ENCODE data around the gene SEZ6.

Gene SEZ6

DNA sequence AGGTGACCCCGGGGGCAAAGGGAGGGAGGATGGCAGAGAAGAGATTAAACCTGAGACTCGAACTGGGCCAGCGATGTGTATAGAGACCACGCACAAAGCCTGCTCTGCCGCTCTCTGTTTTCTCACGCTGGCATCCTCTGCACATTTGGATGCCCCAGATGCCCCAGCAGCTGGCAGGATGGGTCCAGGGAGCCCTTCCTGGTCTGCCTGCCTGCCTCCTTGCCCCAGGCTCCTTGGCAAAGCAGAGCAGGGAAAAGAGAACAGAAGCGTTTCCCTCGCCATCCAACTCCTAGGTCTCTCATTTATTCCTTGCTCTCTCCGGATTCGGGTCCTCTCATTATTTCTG lies 31.9 kb upstream of the SEZ6 start:
- no peak for DNase-seq (ENCODE audit: low read depth)

DNA sequence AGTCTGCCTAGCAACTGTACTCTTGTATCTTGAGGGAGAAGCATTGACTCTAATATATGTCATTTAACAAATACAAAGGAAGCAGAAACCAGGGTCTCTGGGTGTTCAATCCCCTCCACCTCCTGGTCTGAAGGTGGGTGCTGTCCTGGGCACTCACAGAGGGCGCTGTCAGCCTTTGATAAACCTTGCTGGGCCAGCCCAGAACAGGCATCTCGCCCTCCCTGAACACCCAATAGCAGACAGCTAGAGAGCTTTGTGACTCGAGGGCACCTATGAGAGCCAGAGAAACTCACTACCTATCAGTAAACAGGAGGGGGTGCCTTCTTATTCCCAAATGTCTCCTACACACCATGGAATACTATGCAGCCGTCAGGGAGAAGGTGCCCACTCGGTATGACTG lies 30.8 kb upstream of the SEZ6 start:
- DNase-seq (ENCODE audit: low read depth): no peak

DNA sequence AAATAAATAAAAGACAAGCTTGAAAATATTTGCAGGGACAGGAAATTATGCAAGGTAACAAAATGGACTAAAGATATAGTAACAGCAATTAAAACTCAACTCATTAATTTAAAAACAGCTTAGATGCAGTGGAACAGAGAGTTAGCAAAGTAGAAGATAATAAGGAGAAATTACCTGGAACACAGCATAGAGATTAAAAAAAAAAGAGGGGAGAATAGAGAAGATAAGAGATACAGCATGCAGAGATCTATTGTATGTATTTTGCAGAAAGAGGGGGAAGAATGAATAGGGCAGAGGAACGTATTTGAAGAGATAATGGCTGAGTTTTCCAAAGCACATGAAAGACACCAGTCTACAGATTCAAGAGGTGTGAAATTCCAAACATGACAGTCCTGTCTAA lies 28.7 kb upstream of the SEZ6 start:
- no peak for DNase-seq (ENCODE audit: low read depth)

DNA sequence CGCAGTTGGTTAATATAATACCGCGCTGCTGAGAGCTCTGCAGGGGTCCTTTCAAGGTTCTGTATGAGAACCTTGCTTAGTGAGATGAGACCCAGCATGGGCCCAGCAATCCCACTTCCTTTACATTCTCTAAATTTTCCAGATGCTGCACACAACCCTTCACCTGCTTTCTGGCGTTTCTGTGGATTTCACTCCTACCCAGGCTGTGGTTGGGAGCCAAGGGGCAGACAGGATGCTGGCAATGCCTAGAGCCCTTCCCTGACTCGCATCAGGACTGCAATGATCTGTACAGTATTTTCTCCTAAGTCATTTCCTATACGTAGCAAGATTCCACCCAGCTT lies 27.0 kb upstream of the SEZ6 start:
- DNase-seq (ENCODE audit: low read depth): no peak

DNA sequence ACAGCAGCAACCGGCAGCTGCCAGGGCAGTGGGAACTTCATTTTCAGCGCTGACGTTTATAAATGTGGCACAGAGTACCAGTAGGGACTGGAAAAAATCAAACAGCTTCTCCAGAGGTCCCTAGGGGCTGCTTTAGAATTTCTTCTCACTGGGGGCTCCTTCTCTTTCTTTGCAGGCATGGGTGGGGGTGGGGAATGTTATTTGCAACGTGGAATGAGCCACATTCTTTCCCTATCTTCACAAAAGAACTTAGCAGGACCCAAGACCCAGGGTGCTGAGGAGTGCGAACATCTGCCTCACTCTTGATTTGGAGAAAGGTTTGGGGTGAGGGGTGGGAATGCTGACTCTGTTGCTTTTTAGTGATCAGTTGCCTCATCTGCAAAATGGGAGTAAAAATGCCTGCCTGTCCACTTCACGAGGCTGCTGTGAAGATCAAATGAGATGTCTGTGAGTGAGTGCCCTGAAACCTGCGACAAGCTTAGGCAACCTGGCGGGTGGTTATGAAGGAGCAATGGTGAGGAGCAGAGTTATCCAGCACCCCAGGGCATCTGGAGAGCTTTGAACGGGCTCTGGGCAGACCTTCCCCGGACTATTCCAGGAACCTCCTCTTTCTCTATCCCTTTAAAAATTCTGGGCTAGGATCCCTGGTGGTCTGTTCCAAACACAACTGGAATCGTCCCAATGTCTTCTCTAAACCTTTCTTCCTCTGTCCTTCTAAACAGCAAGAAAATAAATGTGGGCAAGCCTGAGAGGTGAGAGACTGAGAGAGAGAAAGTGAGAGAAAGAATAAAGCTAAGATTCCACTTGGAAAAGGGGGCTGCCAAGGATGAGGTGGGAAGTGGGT lies 26.4 kb upstream of the SEZ6 start:
- no peak for DNase-seq (ENCODE audit: low read depth)

DNA sequence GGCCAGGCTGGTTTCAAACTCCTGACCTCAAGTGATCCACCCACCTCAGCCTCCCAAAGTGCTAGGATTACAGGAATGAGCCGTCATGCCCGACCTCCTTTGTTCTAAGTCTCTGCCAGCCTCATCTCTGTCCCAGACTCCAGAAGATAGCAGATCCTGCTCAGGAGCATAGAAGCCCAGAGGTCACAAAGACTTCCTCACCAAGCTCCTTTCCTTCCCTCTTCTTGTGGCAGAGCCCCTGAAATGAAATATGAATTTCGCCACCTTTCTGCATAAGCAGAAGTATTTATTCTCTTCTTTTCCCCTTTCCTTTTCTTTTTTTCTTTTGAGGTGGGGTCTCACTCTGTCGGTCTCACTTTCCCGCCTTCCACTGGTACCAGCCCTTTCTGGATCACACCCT lies 25.7 kb upstream of the SEZ6 start:
- no peak for DNase-seq (ENCODE audit: low read depth)

DNA sequence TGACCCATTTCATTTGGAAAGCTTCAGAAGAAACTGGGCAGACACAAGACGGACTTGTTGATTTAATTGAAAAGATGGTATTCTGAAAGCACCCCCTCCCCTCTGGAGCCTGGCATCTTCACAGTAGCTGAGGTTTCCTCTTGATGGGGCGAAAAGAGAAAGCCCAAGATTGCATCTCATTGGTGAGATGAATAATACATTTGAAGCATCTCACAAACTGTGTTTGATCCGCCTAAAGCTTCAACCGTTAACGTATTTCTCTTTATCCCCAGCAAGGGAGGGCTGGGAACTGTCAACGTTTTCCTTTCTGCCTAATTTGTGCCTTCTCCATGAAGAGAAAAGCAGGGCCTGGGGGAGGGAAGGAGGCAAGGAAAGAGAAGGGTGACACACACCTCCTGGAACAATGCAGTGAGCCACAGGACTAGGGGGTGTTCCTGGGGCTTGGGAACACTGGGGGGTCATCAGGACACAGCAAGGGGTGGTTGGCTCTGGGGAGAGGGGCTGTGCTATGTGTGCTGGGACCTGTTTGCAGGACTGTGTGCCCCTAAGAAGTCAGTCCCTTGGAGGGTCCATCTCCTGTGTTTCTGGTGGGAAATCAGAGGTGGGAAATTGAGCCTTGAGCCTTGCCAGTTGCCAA lies 18.6 kb upstream of the SEZ6 start:
- DNase-seq (ENCODE audit: low read depth): no peak

DNA sequence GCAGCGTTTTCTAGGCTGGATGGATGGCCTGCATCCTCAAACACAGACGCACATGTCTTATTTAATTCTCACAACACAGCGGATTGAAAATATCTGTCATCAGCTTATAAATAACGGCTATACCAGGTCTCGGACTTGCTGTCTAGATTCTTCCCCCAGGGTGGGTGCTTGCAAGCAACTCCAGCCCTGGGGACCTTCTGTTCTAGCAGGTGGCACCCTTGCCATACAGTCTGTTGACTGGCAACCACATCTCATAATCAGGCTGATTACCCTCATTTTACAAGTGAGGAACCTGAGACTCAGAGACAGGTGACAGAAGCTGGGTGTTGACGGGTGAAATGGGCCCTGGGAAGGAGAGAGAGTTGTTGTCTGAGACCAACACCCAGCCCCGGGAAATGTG lies 16.2 kb upstream of the SEZ6 start:
- no peak for DNase-seq (ENCODE audit: low read depth)

DNA sequence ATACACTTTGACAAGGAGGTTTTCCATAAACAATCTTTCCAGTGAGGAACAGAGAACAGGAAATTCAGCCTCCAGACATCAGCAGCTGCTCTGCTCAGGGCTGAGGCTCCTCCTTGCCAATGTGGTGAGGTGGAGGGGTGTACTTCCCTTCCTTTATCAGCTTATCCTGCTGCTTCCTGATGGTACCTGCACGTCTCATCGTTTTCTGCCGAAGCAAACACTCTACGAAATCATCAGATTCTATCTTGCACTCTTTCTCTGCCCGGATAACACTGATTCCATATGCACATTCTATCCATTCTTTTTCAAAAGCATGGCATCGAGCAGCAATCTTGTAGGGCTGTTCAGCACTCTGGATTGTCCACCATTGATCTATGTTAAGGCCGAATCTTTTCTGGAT lies 15.4 kb upstream of the SEZ6 start:
- DNase-seq (ENCODE audit: low read depth): no peak

DNA sequence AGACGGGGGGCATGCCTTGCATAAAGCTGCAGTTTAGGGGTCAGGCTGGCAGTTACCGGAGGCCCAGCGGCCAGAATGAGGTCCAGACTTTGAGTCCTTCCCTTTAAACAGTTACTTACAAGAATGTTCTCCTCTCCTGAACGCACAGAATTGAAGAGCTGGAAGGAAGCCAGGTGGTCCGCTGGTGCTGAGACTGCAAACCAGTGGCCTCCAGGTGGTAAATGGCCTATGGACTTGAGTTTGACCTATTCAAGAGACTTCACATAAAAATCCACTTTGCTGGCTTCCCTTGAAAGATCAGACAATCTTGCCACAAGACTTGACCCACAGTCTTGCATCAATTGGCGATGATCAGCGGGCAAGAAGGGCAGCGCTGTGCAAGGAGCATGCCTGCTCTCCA lies 14.7 kb upstream of the SEZ6 start:
- DNase-seq (ENCODE audit: low read depth): no peak

DNA sequence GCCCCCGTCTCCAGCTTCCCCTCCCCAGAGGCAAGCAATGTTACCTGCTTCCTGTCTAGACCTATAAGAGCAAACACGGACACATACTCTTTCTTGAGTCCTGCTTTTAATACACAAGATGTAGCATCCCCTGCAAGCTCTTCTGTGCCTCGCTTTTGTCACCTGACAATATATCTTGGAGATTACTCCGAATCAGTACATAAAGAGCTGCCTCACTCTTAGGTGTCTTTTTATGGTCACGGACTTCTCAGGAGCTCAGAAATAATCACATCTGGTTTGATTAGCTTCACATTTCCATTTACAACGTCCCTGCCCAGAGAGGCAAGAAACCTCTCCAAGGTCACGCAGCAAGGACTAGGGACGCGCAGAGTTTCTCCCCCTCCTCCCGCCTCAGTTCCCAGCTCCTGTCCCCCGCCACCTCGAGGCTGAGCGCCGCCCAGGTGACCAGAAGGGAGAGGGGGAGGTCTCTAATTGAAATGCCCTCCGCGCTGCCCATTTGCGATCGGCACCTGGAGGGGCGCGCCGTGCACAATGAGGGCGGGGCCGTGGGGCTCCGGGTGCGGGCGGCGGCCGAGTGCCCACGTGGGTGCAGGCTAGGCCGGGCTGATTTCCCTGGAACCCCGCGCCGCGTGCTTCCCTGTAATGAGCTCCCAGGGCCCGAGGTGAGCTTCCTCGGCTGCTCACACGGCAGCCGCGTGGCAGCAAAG lies 13.8 kb upstream of the SEZ6 start:
- DNase-seq (ENCODE audit: low read depth): no peak

DNA sequence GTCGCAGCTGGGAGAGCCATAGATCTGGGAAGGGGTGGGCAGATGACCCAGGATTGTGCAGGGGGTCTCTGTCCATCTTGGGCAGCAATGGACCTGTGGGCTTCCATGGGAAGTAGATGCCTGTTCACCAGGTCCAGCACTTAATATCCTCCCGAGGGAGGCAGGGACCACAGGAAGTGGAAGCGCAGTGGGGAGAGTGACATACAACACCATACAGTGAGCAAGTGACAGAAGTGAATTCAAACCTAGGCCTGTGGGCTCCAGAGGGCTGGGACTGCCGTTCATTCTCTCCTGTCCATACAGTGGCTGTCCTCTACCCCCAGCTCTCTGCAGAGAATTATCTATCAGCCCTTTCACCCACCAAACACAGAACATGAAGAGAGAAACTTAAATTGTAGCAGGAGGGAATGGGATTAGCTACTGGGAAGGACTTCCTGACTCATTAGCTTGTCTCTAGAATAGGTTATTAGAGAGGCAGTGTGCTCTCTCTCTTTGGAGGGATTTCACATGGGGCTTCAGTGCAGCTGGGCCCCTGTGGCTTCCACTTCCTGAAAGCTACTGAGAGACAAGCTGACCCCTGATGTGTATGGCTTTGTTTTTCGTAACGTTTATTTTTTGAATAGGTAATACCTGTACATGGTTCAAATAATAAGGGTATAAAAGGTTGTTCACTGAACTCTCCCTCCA lies 13.1 kb upstream of the SEZ6 start:
- DNase-seq (ENCODE audit: low read depth): no peak

DNA sequence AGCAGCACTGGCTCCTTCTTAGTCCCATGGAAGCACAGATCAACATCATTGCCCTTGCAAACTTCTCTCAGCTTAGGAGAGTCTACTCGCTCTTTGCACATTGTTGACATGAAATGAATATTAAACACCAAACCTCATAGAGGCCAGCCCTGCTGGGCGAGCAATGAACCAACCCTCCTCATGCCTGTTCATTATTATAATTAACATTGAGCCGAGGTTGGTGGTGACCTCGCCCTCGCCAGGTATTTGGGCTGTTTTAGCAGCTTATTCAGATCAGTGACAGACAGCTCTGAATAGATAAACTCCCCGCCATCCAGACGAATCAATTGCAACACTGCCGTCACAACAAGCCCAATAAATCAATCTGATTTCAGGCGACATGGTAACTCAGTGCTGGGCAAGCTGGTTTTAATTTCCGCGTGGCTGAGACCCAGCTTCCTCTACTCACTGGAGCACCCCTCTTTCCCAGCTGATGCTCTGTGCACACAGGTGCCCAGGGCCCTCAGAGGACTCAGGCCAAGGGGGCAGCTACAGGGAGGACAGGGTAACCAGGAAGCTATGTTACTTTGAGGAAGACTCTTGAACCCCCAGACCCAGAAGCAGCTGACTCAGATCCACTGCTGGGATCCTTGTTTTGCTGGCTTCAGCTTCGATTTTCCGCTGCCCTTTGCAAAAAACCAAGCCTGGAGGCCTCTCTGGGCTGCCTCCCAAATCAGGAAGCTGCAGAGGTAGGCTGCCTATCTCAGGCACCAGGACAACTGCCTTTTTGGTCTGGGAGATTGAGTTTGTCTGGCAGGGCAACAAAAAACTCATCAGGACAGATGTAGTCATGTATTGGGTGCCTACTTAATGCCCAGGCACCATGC lies 10.7 kb upstream of the SEZ6 start:
- no peak for DNase-seq (ENCODE audit: low read depth)

DNA sequence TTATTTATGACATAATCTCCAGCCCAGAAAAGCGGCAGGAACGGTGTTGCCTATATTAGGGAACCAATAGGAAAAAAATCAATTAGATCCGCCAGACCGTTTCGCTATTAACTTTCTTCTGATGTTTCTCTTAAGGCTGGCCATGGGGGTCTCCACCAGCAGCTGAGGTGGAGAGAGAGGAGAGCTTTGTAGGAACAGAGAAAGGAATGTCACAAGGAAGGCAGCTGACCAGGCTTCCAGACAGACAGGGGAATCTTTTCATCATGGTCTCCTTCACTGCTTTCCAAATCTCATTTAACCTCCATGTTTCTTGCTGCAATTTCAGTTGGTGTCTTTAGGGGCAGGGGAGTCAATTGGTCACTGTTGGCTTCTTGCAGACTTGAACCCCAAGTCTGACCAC lies 8.9 kb upstream of the SEZ6 start:
- no peak for DNase-seq (ENCODE audit: low read depth)

DNA sequence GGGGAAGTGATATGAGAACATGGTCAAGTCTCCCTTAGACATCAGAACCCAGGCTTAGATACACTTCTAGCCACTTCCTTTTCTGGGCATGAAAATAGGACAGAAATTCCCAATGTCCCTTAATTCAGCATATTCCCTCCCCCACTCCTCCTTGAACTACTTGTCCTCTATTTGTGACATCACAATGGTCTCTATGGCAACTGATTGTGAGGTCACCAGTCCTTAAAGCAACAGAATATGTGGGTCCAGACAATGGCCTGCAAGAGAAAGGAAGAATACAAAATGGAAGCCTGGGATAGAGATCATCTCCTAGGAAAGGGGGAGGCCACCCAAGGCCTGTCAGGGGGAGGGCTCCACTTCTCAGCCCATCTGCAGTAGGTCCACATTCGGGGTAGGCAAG lies 6.7 kb upstream of the SEZ6 start:
- DNase-seq (ENCODE audit: low read depth): no peak

DNA sequence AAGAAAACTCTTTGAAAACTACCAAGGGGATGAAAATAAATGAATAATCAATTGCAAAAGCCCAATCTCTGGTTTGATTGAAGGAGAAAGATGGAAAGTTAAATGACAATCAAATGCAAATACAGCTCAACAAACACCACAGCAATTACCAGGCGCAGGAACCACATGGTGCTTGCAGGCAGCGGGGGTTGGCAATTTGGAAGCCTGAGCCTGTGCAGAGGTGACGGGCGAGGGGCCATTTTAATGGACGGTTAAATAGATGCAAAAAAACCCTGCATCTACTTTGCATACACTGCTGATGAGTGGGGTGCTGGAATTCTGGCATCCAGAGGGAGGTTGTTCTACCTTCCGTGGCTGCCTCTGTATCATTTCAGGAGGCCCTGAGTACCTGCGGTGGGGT lies 4.8 kb upstream of the SEZ6 start:
- no peak for DNase-seq (ENCODE audit: low read depth)

DNA sequence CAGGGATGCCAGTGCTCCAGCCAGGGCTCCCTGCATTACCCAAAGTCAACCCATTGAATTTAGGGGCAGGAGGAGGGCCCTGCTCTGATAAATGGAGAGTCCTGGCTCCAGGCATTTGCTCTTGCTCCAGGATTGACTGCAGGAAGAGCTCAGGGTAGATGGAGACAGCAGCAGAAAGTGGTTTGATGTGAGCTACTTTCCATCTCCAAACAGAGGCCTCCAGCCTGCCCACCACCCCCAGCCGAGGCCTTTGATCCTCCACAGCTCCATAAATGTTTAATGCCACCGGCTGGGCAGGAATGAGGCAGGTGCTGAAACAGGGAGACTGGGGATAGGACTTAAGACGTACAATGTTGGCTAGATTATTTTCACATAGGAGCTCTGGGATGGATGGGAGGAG lies 4.3 kb upstream of the SEZ6 start:
- DNase-seq (ENCODE audit: low read depth): no peak

DNA sequence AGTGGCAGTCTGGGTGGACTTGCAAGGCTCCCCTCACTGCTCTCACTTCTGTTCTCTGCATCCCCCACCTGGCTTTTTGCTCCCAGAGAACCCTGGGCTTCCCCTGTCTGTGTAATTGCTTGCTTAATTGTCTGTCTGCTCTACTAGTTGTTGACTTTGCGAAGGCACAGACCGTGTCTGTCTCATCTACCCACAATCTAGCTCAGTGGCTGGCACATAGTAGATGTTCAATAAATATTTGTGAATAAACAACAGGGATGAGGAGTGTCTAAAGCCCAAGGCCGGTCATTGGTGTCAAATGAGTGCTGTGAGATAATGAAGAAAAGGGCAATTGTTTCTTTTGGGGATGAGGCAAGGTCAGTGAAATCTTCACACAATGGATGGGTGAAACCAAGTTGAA lies 2.8 kb upstream of the SEZ6 start:
- DNase-seq (ENCODE audit: low read depth): no peak

DNA sequence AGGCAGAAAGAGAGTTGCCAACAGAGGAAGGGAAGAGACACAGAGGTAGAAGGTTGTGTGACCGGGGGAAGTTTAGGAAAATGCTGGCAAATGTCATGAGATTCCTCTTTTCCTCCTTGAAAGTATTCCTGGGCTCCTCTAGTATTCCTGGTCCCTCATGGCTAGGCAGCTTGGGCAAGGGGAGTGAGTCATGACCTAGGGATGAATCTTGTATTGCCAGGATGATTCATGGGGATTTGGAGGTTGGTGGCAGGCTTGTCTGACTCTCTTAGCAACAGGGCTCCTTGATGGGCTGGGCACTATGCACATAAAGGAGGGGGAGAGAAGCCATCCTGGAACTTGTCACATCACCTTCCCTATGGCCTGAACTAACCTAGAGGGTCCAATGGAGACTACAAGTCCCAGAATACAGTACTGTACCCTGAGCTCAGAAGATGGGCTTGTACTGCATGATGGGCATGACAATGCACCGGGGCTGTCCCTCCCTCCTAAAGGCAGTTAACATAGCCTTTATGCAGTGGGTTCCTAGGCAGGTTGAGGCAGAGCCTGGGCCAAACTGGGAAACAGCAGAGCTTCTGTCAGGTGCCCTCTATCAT lies 2.1 kb upstream of the SEZ6 start:
- no peak for DNase-seq (ENCODE audit: low read depth)

DNA sequence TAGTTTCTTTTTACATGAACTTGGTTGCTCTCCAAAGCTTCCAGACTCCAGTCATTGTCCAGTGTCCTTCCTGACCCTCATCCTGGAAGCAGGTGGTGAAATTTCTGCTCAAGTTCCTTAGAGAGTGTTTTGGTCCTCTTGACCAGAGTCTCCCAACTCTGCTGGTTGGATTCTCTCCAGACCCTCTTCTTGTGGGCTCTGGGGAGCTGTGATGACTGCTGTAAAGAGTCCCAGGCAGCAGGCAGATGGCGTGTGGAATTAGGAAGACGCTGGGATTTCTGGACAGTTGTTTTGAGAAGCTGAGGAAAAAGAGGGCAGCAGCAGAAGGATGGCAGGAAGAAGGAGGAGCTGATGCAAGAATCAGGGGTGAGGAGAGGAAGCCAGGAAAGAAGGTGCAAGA lies 1.6 kb upstream of the SEZ6 start:
- DNase-seq (ENCODE audit: low read depth): no peak

DNA sequence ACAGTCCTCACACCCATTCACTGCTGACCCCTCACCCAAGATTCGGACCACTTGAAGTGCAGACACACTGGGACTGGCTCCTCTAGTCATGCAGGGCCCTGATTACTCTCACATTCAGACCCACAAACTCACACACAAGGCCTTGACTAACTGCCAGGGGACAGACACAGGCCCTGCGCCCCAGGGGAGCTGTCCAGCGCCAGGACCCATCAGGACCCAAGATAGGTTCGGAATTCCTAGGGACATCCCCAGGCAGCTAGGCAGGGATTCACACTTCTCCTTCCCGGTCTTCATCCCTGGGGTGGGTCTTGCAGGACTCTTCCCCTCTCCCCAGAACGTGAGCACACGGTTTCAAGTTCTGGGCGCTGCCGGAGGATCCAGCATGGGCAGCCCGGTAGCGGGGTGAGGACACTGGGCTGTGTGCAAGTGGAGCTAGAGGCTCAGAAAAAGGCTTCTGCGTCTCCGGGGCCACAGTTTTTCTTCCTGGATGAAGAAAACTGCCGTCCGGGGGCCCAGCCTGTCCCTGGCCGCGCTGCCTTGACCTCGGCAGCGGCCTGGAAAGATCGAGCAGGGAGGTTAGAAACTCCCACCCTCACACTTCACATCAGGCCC lies 1.6 kb downstream of the SEZ6 start:
- DNase-seq (ENCODE audit: low read depth): no peak
